HG02798 (cell line): ENCODE measurements around the gene NKX1-1.
"Not testable (repeated sequence)": the region's sequence is repeated elsewhere in the genome, so short reads cannot be mapped to it uniquely, and the experiment has no call there.

Source experiments
- ATAC-seq: cut with Tn5 transposase; IDR thresholded peaks from one replicate; pipeline ENCODE4 v1.9.1; 2021; ENCODE audit warnings: mild to moderate bottlenecking; ENCODE audit not compliant: unreplicated experiment, poor library complexity

The NKX1-1 gene

GRCh38 chr4:1376391-1376840, 29.8 kb downstream of the NKX1-1 start:
- ATAC-seq = no peak

GRCh38 chr4:1375761-1376322, 30.4 kb downstream of the NKX1-1 start:
- no peak for ATAC-seq

GRCh38 chr4:1375051-1375721, 31.1 kb downstream of the NKX1-1 start:
- no peak for ATAC-seq

GRCh38 chr4:1374706-1375045, 31.6 kb downstream of the NKX1-1 start:
- no peak for ATAC-seq

- ATAC-seq = no peak
Observed at GRCh38 chr4:1373892-1374705, 32.1 kb downstream of the NKX1-1 start.

GRCh38 chr4:1372576-1372975, 33.7 kb downstream of the NKX1-1 start:
- not testable (repeated sequence) for ATAC-seq

- ATAC-seq = no peak
Observed at GRCh38 chr4:1371176-1372165, 34.8 kb downstream of the NKX1-1 start.

GRCh38 chr4:1370321-1371124, 35.7 kb downstream of the NKX1-1 start:
- no peak for ATAC-seq

- ATAC-seq = no peak
Observed at GRCh38 chr4:1369479-1370079, 36.7 kb downstream of the NKX1-1 start.

GRCh38 chr4:1369091-1369450, 37.2 kb downstream of the NKX1-1 start:
- ATAC-seq = no peak

- ATAC-seq = no peak
Observed at GRCh38 chr4:1368421-1369090, 37.7 kb downstream of the NKX1-1 start.

- ATAC-seq = no peak
Observed at GRCh38 chr4:1367936-1368289, 38.3 kb downstream of the NKX1-1 start.

GRCh38 chr4:1367230-1367935, 38.9 kb downstream of the NKX1-1 start:
- ATAC-seq = no peak

- ATAC-seq = no peak
Observed at GRCh38 chr4:1366371-1367229, 39.6 kb downstream of the NKX1-1 start.

GRCh38 chr4:1365271-1366178, 40.7 kb downstream of the NKX1-1 start:
- no peak for ATAC-seq

GRCh38 chr4:1364748-1365147, 41.5 kb downstream of the NKX1-1 start:
- ATAC-seq = no peak
